ENCODE data around the gene CCDC192. TPM values are rescaled to one million over a fixed set of nuclear protein-coding genes. Genes with fewer than 3 reads are reported as not detected.

Gene CCDC192
- total RNA-seq, 1 donor from 2014 or later = 1.3 TPM

- Mint-ChIP-seq H3K27ac (ENCODE audit: unreplicated experiment) (no peak overlapping the region), H3K4me3 (no peak overlapping the region), H3K36me3 (ENCODE audit: low read depth) (peaks cover 4% of the 10 kb centered on the region), H3K9me3 (no peaks in the 10 kb centered on the region), H3K27me3 (ENCODE audit: low read depth) (no peaks in the 10 kb centered on the region), H3K4me1 (peaks cover 9% of the 10 kb centered on the region)
- TF ChIP-seq, protein P1, sequence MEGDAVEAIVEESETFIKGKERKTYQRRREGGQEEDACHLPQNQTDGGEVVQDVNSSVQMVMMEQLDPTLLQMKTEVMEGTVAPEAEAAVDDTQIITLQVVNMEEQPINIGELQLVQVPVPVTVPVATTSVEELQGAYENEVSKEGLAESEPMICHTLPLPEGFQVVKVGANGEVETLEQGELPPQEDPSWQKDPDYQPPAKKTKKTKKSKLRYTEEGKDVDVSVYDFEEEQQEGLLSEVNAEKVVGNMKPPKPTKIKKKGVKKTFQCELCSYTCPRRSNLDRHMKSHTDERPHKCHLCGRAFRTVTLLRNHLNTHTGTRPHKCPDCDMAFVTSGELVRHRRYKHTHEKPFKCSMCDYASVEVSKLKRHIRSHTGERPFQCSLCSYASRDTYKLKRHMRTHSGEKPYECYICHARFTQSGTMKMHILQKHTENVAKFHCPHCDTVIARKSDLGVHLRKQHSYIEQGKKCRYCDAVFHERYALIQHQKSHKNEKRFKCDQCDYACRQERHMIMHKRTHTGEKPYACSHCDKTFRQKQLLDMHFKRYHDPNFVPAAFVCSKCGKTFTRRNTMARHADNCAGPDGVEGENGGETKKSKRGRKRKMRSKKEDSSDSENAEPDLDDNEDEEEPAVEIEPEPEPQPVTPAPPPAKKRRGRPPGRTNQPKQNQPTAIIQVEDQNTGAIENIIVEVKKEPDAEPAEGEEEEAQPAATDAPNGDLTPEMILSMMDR (conservative IDR thresholded peaks at IDR 0.05) = no peak
- DNase-seq (ENCODE audit: low read depth, low spot score) = no peak
Observed at GRCh38 chr5:127849408-127849807, 146.2 kb downstream of the CCDC192 start.

GRCh38 chr5:127849891-127850290, 146.7 kb downstream of the CCDC192 start:
- DNase-seq (ENCODE audit: low read depth, low spot score) = no peak
- H3K9me3 Mint-ChIP-seq = no peaks in the 10 kb centered on the region
- no peak overlapping the region for H3K27ac Mint-ChIP-seq (ENCODE audit: unreplicated experiment)
- TF ChIP-seq, protein P1 (conservative IDR thresholded peaks at IDR 0.05) = no peak
- H3K27me3 Mint-ChIP-seq (ENCODE audit: low read depth) = no peaks in the 10 kb centered on the region
- peaks cover 4% of the 10 kb centered on the region for H3K4me1 Mint-ChIP-seq
- no peak overlapping the region for H3K4me3 Mint-ChIP-seq
- peaks cover 4% of the 10 kb centered on the region for H3K36me3 Mint-ChIP-seq (ENCODE audit: low read depth)

DNA sequence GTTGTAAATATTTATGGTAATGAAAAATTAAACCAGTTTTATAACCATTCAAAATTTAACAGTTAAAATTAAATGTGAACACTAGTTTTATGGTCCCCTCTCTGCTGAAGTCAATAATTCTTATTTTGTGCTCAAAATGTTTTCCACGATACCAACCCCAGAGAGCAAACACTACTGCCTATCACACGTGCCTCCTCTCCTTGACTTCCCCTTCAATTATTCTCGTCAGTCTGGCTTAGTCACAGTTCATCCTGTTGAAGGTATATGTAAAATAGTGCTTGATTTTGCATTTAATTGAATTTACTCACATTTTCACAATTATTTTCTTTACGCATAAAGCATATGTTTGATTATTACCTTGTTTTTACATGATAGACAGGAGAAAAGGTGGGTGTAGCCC, 148.8 kb downstream of the CCDC192 start:
- Mint-ChIP-seq H3K27ac (ENCODE audit: unreplicated experiment) (no peak overlapping the region), H3K9me3 (peaks cover 9% of the 10 kb centered on the region), H3K4me1 (no peaks in the 10 kb centered on the region), H3K27me3 (ENCODE audit: low read depth) (no peaks in the 10 kb centered on the region), H3K4me3 (no peak overlapping the region), H3K36me3 (ENCODE audit: low read depth) (peaks cover 4% of the 10 kb centered on the region)
- TF ChIP-seq, protein P1 (conservative IDR thresholded peaks at IDR 0.05) = no peak
- DNase-seq (ENCODE audit: low read depth, low spot score) = no peak

DNA sequence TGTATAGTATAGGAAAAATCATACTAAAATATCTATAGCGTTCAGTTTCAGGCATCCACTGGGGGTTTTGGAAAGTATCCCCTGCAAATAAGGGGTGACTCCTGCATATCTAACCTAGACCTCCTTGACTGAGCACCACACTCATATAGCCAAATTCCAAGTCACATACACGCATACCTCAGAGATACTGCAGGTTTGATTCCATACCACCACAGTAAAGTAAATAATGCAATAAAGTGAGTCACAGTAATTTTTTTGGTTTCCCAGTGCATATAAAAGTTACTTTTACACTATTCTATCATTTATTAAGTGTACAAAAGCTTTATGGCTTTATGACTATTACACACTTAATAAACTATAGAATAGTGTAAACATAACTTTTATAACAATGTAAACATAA, 151.3 kb downstream of the CCDC192 start:
- Mint-ChIP-seq H3K27ac (ENCODE audit: unreplicated experiment) (no peak overlapping the region), H3K27me3 (ENCODE audit: low read depth) (no peaks in the 10 kb centered on the region), H3K4me1 (peaks cover 7% of the 10 kb centered on the region), H3K36me3 (ENCODE audit: low read depth) (peaks cover 3% of the 10 kb centered on the region), H3K4me3 (no peak overlapping the region), H3K9me3 (peaks cover 10% of the 10 kb centered on the region)
- TF ChIP-seq, protein P1 (conservative IDR thresholded peaks at IDR 0.05) = no peak
- no peak for DNase-seq (ENCODE audit: low read depth, low spot score)

DNA sequence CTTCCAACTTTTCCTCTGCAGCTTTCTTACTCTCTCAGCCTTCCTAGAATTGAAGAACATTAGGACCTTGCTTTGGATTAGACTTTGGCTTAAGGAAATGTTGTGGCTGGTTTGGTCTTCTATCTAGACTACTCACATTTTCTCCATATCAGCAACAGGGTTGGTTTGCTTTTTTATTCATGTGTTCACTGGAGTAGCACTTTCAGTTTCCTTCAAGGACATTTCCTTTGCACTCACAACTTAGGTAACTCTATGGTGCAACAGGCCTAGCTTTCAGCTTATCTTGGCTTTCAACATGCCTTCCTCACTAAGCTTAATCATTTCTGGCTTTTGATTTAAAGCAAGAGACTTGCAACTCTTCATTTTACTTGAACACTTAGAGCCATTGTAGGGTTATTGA, 153.1 kb downstream of the CCDC192 start:
- Mint-ChIP-seq H3K27ac (ENCODE audit: unreplicated experiment) (no peak overlapping the region), H3K4me3 (no peak overlapping the region), H3K9me3 (peaks cover 15% of the 10 kb centered on the region), H3K36me3 (ENCODE audit: low read depth) (peaks cover 3% of the 10 kb centered on the region), H3K27me3 (ENCODE audit: low read depth) (no peaks in the 10 kb centered on the region), H3K4me1 (peaks cover 7% of the 10 kb centered on the region)
- TF ChIP-seq, protein P1 (conservative IDR thresholded peaks at IDR 0.05) = no peak
- no peak for DNase-seq (ENCODE audit: low read depth, low spot score)
